Skeletal muscle satellite cell (primary cell): ENCODE data around the gene CAMK1G. TPM values are rescaled to one million over a fixed set of nuclear protein-coding genes. Genes with fewer than 3 reads are reported as not detected.

ENCODE experiments used
- H3K27me3 ChIP-seq: 2 replicates; pipeline ENCODE4 v1.7.0; 2013; ENCODE audit warnings: low read length; ENCODE audit not compliant: control insufficient read depth, insufficient read depth
- H3K36me3 ChIP-seq: 2 replicates; pipeline ENCODE4 v1.7.0; 2013; ENCODE audit warnings: mild to moderate bottlenecking, control low read depth, low read length; ENCODE audit not compliant: insufficient read depth
- H3K4me1 ChIP-seq: 2 replicates; pipeline ENCODE4 v1.7.0; 2013; ENCODE audit warnings: low read length; ENCODE audit not compliant: control insufficient read depth, insufficient read depth
- H3K4me2 ChIP-seq: 2 replicates; pipeline ENCODE4 v1.7.0; 2013; ENCODE audit warnings: mild to moderate bottlenecking, low read length
- H3K4me3 ChIP-seq: 2 replicates; pipeline ENCODE4 v1.7.0; 2013; ENCODE audit warnings: low read length
- H3K9ac ChIP-seq: 2 replicates; pipeline ENCODE4 v1.7.0; 2013; ENCODE audit warnings: mild to moderate bottlenecking, low read depth, low read length, moderate library complexity
- H3K9me3 ChIP-seq: replicated peaks from 2 replicates; pipeline ENCODE4 v1.7.0; 2013; ENCODE audit warnings: mild to moderate bottlenecking, control low read depth, low read length
- total RNA-seq: library from RNA; depleted of rRNA; stranded (reverse); fragments of >200 nt; gene quantifications from 2 replicates; pipeline ENCODE4 v1.2.3, GENCODE V29; 2012; rRNA removed

CAMK1G gene
- under 0.01 TPM in 1 of 2 replicates, not detected in the other for total RNA-seq

DNA sequence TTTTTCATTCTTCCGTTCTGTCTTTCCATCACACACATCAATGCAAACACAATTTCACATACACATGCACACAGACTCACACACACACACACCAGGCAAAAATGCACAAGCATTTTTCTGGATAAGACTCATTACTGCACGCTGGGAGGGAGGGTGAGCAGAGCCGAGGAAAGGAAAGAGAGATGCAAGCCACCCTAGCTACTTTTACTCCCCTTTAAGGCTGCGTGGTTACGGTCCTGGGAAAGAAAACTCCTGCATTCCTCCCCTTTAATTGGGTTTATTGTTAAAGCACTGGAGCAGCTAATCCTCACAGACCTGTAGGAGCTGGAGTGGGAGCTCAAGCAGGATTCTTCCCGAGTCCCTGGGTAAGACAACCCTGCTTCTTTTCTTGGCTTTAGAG is at the start of gene CAMK1G:
Gene CAMK1G, plus strand, starts transcription at position 307 of the 400 bp plus-strand sequence. CDS start 11,270 bp downstream, outside the sequence.
- Histone ChIP-seq H3K4me3 (no peak within 1 kb of the TSS), H3K36me3 (no peaks in the 10 kb centered on the region), H3K4me1 (no peaks in the 10 kb centered on the region), H3K27me3 (peaks cover 45% of the 10 kb centered on the region), H3K9me3 (no peaks in the 10 kb centered on the region), H3K9ac (no peak within 1 kb of the TSS), H3K4me2 (no peak within 1 kb of the TSS)

DNA sequence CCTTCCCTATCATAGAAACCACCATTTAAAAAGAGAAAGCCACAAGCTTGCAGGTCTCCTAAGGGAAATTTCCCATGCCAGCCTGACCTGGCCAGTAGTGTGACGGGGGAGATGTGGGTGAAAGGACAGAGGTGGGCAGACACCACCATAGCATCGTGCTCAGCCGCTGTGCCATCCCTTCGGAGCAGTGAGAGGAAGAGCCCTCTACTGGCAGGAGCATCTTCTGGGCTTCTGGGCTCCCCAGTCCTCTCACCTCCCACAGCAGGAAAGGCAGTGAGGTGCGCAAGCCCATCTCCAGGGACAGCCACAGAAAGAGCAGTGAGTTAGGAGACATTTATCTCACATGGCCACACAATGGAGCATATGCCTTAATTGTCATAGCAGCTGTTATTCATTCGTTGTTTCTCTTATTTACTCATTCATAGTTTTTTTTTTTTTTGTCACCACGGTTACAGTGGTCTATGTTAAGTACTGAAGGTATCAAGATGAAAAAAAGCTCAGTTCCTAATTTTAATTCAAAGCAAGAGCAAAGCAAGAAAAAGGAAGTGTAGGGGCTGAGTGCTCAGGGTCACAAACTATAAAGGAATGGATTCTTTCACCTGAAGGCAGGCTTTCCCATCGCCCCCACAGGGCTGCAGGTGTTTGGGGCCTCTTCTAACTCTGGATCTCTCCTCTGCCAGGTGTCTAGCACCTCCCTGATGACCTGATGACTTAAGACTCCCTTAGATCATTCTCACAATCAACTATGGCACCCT is 48.8 kb upstream of the CAMK1G start:
- no peak overlapping the region for H3K4me2 ChIP-seq
- no peaks in the 10 kb centered on the region for H3K27me3 ChIP-seq
- no peaks in the 10 kb centered on the region for H3K36me3 ChIP-seq
- no peak overlapping the region for H3K9ac ChIP-seq
- H3K4me3 ChIP-seq: no peak overlapping the region
- no peaks in the 10 kb centered on the region for H3K9me3 ChIP-seq
- H3K4me1 ChIP-seq: peaks cover 28% of the 10 kb centered on the region

DNA sequence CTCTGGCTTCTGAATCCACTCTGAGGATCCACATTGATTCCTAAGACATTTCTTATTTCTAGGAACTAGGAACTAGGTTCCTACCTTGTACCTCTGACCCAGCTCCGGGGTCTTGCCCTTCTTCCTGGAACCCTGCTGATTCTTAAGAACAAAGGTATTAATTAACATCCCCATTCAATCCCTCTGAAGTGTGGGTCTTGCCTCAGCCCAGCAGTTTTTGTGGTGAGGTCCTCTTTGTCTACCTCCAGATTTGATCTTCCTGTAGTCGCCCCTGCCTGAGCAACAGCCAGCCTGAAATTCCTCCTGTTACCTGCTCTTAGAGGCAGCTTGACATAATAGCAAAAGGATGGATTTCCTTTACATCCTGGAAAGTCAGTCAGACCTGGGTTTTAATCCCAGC is 46.7 kb upstream of the CAMK1G start:
- Histone ChIP-seq H3K36me3 (no peaks in the 10 kb centered on the region), H3K4me3 (no peak overlapping the region), H3K27me3 (no peaks in the 10 kb centered on the region)

DNA sequence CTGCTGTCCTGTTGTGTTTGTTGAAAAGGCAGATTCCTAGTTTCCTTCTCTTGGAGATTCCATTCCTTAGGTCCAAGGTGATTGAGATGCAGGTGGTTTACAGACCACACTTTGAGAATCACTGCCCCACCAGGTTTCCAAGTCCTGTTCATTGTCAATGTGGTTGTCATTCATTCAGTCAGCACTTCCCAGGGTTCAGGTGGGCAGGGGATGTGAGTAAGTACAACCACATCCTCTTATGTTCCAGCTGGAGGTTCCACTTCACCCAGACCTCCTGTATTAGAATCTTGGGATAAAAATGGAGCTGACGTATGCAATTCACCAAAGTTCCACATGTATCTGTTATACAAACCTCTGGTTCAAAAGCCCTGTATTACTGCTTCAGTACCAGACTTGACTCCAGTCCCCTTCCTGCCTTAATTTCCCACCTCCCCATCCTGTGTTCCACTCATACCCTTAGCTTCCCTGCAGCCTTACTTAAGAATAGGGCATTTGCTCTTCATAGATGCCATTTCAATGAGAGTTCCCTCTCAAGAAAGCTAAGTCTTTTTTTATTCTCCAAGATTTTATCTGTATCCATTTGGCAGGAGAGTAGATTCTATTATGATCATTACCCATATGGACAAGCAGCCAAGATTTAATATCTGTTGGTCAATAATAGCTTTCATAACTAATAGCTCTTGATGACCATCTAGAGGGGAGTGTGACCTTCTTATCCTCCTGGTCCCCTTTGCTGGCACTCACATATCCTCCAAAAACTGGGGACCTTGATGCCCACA is 46.0 kb upstream of the CAMK1G start:
- no peak overlapping the region for H3K4me3 ChIP-seq
- no peaks in the 10 kb centered on the region for H3K27me3 ChIP-seq
- no peaks in the 10 kb centered on the region for H3K36me3 ChIP-seq
- peaks cover 1% of the 10 kb centered on the region for H3K4me1 ChIP-seq
- no peak overlapping the region for H3K9ac ChIP-seq
- H3K9me3 ChIP-seq: no peaks in the 10 kb centered on the region
- H3K4me2 ChIP-seq: no peak overlapping the region

More for the DNA sequence above, 46.7 kb upstream of the CAMK1G start:
- H3K4me1 ChIP-seq: peaks cover 6% of the 10 kb centered on the region
- no peak overlapping the region for H3K9ac ChIP-seq
- H3K4me2 ChIP-seq: no peak overlapping the region
- H3K9me3 ChIP-seq: no peaks in the 10 kb centered on the region

DNA sequence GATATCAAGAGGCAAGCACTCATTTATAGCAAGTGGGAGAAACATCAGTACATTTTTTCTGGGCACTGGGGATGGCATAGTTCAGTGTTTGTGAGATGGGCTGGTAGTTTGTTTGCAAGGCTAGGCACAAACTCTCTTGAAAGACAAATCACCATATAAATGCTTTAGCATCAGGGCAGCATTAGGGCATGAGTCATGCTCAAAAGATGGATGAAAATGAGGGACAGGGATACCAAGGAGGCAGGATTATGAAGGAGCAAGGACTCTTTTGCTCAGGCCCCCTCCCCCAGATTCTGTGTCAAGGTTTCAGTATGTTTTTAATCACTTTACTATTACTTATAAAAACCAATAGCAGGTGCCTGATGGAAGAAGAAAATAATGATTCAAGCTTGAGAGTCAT is 43.9 kb upstream of the CAMK1G start:
- H3K36me3 ChIP-seq: no peaks in the 10 kb centered on the region
- no peaks in the 10 kb centered on the region for H3K9me3 ChIP-seq
- no peak overlapping the region for H3K4me2 ChIP-seq
- H3K4me3 ChIP-seq: no peak overlapping the region
- H3K4me1 ChIP-seq: peaks cover 6% of the 10 kb centered on the region
- H3K9ac ChIP-seq: no peak overlapping the region
- no peaks in the 10 kb centered on the region for H3K27me3 ChIP-seq

DNA sequence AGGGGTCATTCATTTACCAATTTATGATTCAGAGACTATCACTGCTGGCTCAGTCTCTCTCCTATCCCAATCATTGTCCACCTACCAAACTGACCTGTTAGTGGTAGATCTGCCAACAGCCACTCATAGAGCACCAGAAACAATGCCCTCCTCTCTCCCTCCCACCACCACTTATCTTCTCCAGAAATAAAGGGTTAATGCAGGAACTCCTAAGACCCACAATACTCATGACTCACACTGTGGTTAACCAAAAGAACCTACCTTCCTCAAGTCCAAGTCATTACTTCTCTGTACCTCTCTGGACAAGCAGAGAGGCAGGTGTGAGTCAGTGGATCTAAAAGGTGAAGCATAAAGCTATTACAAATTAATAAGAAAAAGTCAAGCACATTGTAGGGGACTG is 40.9 kb upstream of the CAMK1G start:
- peaks cover 6% of the 10 kb centered on the region for H3K4me1 ChIP-seq
- no peaks in the 10 kb centered on the region for H3K36me3 ChIP-seq
- H3K27me3 ChIP-seq: no peaks in the 10 kb centered on the region
- H3K4me3 ChIP-seq: no peak overlapping the region
- no peak overlapping the region for H3K9ac ChIP-seq
- no peaks in the 10 kb centered on the region for H3K9me3 ChIP-seq
- H3K4me2 ChIP-seq: no peak overlapping the region

DNA sequence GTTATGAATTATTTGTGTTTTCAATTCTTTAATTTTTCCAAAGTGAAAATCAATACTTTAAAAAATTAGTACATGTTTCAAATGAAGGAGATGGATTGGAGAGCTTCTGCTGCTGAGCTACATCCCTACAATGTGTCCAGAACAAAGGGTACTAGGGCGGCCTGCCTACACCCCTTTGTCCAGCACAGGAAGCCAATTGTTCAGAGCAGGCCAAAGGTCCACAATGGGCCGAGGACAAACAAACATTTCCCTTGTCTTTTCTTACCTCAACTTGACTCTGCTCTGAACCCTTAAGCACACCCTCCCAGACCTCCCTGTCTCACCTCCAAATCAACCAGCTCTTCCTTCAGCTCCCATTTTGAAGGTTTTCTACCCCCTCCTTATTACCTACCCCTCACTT is 39.4 kb upstream of the CAMK1G start:
- Histone ChIP-seq H3K4me3 (no peak overlapping the region), H3K9ac (no peak overlapping the region), H3K9me3 (no peaks in the 10 kb centered on the region), H3K27me3 (no peaks in the 10 kb centered on the region), H3K36me3 (no peaks in the 10 kb centered on the region), H3K4me2 (no peak overlapping the region), H3K4me1 (peaks cover 6% of the 10 kb centered on the region)

DNA sequence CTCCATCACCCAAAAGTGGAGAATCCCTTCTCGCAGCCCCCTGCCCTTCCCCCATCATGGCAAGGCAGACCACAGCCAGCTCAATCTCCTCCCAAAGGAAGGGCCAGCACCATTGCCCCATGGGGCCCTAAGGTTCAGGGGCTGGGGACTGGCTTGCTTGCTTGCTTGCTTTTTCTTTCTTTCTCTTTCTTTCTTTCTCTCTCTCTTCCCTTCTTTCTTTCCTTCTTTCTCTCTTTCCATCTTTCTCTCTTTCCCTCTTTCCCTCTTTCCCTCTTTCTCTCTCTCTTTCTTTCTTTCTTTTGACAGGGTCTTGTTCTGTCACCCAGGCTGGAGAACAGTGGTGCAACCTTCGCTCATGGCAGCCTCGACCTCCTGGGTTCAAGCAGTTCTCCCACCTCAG is 38.1 kb upstream of the CAMK1G start:
- no peak overlapping the region for H3K9ac ChIP-seq
- H3K9me3 ChIP-seq: no peaks in the 10 kb centered on the region
- no peaks in the 10 kb centered on the region for H3K36me3 ChIP-seq
- peaks cover 6% of the 10 kb centered on the region for H3K4me1 ChIP-seq
- H3K4me3 ChIP-seq: no peak overlapping the region
- H3K27me3 ChIP-seq: no peaks in the 10 kb centered on the region
- no peak overlapping the region for H3K4me2 ChIP-seq

DNA sequence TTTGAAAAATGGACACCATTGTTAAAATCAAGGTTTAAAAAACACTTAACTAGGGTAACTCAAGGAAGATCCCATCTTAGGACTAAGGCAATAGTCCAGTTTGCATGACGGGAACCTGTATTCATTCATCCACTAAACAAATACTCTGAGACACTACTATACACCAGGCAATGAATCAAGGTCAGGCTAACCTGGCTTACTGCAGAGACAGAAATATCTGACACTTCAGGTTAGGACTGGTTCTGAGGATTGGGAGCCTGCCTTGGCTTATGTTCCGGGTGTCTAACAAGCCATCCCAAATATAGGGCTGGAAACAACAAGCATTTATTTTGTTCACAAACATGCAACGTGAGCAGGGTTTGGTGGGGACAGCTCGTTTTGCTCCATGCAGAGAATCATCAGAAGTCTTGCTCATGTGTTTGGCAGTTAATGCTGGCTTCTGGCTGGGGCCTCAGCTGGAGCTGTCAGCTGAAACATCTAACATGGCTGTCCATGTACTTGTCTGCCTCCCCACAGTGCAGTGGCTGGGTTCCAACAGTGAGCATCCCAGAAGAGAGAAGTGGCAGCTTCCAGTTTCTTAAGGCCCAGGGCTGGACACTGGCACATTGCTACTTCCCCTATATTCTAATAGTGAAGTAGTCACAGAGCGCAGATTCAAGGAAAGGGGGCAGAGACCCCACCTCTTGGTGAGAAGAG is 37.0 kb upstream of the CAMK1G start:
- Histone ChIP-seq H3K9me3 (no peaks in the 10 kb centered on the region), H3K4me2 (no peak overlapping the region), H3K27me3 (no peaks in the 10 kb centered on the region), H3K4me1 (peaks cover 6% of the 10 kb centered on the region), H3K4me3 (no peak overlapping the region), H3K36me3 (no peaks in the 10 kb centered on the region), H3K9ac (no peak overlapping the region)

DNA sequence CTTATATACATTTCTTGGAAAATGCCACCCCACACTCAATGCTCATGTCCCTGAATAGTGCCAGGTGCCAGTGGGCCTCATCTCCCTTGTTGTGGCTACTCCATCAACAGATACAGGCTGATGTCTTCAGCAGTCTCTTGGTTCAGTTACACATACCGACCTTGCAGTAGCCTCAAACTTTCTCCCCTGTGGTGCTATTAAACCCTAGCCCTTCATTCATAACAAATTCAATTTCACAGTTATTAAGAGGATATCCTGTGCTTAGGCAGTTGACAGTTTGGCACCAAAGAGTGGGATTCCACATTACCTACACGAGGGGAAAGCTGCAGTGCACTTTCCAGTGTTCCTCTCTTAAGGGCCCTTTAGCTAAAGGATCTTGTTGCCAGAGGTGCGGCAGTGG is 35.9 kb upstream of the CAMK1G start:
- Histone ChIP-seq H3K9me3 (no peaks in the 10 kb centered on the region), H3K27me3 (no peaks in the 10 kb centered on the region), H3K4me1 (peaks cover 4% of the 10 kb centered on the region), H3K9ac (no peak overlapping the region), H3K4me2 (no peak overlapping the region), H3K36me3 (no peaks in the 10 kb centered on the region), H3K4me3 (no peak overlapping the region)

DNA sequence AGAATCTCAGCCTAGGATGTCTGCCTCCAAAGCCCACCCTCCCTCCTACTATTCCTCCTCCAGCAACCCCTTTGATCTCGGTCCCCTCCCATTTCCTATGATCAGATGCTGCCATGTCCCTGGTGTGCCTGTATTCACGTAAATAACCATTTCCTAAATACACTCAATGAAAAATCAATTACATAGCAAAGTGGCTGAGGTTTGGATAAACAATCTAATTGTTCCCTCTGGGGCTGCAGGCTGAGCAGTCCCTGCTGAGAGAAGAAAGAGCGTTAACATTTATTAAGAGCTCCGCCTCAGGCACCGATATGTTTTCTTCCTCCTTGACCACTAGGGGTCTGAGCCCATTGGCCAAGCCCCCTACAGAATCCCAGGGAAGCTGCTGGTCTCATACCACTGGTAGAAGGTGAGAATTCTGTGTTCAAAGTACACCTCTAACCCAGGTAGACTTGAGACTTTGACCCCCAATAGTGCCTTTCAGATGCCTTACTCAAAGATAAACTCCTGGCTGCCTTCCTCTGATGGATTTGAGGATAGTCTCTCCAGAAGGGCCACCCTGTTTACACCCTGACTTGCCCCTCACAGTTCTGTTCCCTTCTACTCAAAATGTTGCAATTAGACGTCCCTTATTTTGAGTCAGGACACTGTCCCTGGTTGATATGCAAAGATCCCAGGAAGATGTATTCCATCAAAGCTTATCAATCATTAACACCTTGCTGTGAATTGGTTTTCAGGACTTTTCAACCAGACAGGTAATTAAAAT is 33.9 kb upstream of the CAMK1G start:
- H3K9me3 ChIP-seq: no peaks in the 10 kb centered on the region

More for the DNA sequence above, 33.9 kb upstream of the CAMK1G start:
- Histone ChIP-seq H3K27me3 (no peaks in the 10 kb centered on the region), H3K9ac (no peak overlapping the region), H3K4me1 (no peaks in the 10 kb centered on the region), H3K4me2 (no peak overlapping the region), H3K4me3 (no peak overlapping the region), H3K36me3 (no peaks in the 10 kb centered on the region)
